Prostate gland (tissue), 2 donors: ENCODE results near the gene CTBP2. TPM values are rescaled to one million over a fixed set of nuclear protein-coding genes. Genes with fewer than 3 reads are reported as not detected.

Experiments
- DNase-seq: peaks from one replicate; pipeline ENCODE4 v3.0.0-alpha.2; 2019; ENCODE audit warnings: low spot score
- H3K27ac ChIP-seq, 2 donors: fragments of 200-600 bp; sonication (generic); 2 replicates each; pipeline ENCODE4 v1.5.1; 2017 to 2019
- H3K27me3 ChIP-seq: fragments of 200-600 bp; sonication (generic); replicated peaks from 2 replicates; pipeline ENCODE4 v1.5.1; 2019; ENCODE audit not compliant: insufficient read depth
- H3K36me3 ChIP-seq, 2 donors: fragments of 200-600 bp; sonication (generic); 1 replicate in 1 of 2; 2 replicates in 1 of 2; pipeline versions ENCODE4 v1.5.1 to v1.8.1; 2017 to 2019
- H3K4me1 ChIP-seq: fragments of 200-600 bp; sonication (generic); replicated peaks from 2 replicates; pipeline ENCODE4 v1.5.1; 2019
- H3K4me3 ChIP-seq, 2 donors: fragments of 200-600 bp; sonication (generic); 2 replicates each; pipeline ENCODE4 v1.5.1; 2017 to 2019
- H3K9me3 ChIP-seq: fragments of 200-600 bp; sonication (generic); 2 replicates; pipeline ENCODE4 v1.5.1; 2017
- CTCF ChIP-seq, 4 experiments: fragments of 200-600 bp in 2 of 4; fragments of 450-650 bp in 2 of 4; sonication (generic) in 2 of 4; IDR thresholded peaks; 1 replicate in 3 of 4; 2 replicates in 1 of 4; pipeline ENCODE4 v1.5.1; 2016 to 2019; ENCODE audit warnings: antibody characterized with exemption in 4 of 4, mild to moderate bottlenecking in 2 of 4, moderate library complexity in 2 of 4
- POLR2A ChIP-seq: fragments of 450-650 bp; IDR thresholded peaks from one replicate; pipeline ENCODE4 v1.6.1; 2016; ENCODE audit warnings: antibody characterized with exemption, mild to moderate bottlenecking
- POLR2AphosphoS5 ChIP-seq: sonication (generic); formaldehyde crosslinking; IDR thresholded peaks from one replicate; pipeline ENCODE4 v1.6.1; 2017; ENCODE audit warnings: antibody characterized with exemption
- WGBS: methylation state at CpG from one replicate; pipeline ENCODE4 v1.1.5; 2018; 5-methylcytosine and 5-hydroxymethylcytosine counted together
- intact Hi-C: fragments of 100-400 bp; cut with DNase I; formaldehyde crosslinking; loops from one replicate; pipeline ENCODE4 v1.14.2; 2022
- total RNA-seq, 2 donors: library from RNA; depleted of rRNA; stranded (reverse); fragments of >200 nt; gene quantifications; one replicate each; pipeline ENCODE4 v1.1.0, GENCODE V29; 2016

The CTBP2 gene
- total RNA-seq, 2 donors from 2014 or later = 70.2 to 89.7 TPM

- 90% methylated on average over 15 of the region's 17 CpGs for WGBS
These were observed 67.8 kb downstream of the CTBP2 start for GRCh38 chr10:125092564-125093031.

GRCh38 chr10:125091891-125092290 is 68.5 kb downstream of the CTBP2 start:
- no peak for TF ChIP-seq CTCF (IDR thresholded peaks at IDR 0.05)
- no peak for TF ChIP-seq POLR2A
- TF ChIP-seq POLR2AphosphoS5 = no peak
- no peaks in the 10 kb centered on the region for H3K4me1 ChIP-seq

More at GRCh38 chr10:125092564-125093031, 67.8 kb downstream of the CTBP2 start:
- no peaks in the 10 kb centered on the region for H3K36me3 ChIP-seq
- H3K27me3 ChIP-seq = no peaks in the 10 kb centered on the region
- H3K4me3 ChIP-seq = no peak overlapping the region
- H3K9me3 ChIP-seq = no peaks in the 10 kb centered on the region
- peak overlapping the region in 1 of 2 donors; percentile 6 for H3K27ac ChIP-seq
- TF ChIP-seq CTCF (IDR thresholded peaks at IDR 0.05) (no peak), POLR2A (no peak), POLR2AphosphoS5 (no peak)
- intact Hi-C loops = no loop called here
- no peaks in the 10 kb centered on the region for H3K4me1 ChIP-seq
- DNase-seq = no peak

GRCh38 chr10:125089469-125089868 is 70.9 kb downstream of the CTBP2 start:
- Histone ChIP-seq H3K4me3 (no peak overlapping the region), H3K27me3 (no peaks in the 10 kb centered on the region), H3K36me3 (no peaks in the 10 kb centered on the region), H3K9me3 (no peaks in the 10 kb centered on the region), H3K4me1 (peaks cover 7% of the 10 kb centered on the region), H3K27ac (no peak overlapping the region)
- no peak for TF ChIP-seq CTCF (IDR thresholded peaks at IDR 0.05)
- 62% methylated on average over 2 of the region's 2 CpGs for WGBS
- no peak for DNase-seq
- intact Hi-C loops = loop anchor here (5.0 kb wide), 1 partner anchor 38 kb away; no protein-coding TSS in a partner anchor

More at GRCh38 chr10:125091891-125092290, 68.5 kb downstream of the CTBP2 start:
- Histone ChIP-seq H3K36me3 (no peaks in the 10 kb centered on the region), H3K27me3 (no peaks in the 10 kb centered on the region), H3K27ac (no peak overlapping the region), H3K9me3 (no peaks in the 10 kb centered on the region), H3K4me3 (no peak overlapping the region)
- intact Hi-C loops = no loop called here
- no peak for DNase-seq

DNA sequence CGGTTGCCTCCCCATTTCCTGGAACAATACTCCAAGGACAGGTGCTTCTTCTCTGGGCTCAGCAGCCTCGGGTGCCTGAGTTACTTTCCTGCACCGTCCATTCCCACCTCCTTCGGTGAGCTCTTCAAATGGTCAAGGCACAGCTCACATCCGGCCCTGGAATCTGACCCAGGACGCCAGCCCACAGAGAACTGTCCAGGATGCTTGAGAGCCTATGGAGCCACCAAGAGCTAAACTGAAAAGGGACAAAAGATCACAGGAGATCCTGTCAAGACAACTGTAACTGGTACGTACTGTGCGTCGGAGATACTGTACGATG is 72.5 kb downstream of the CTBP2 start:
- H3K27ac ChIP-seq = no peak overlapping the region
- TF ChIP-seq CTCF (IDR thresholded peaks at IDR 0.05) = no peak
- peaks cover 7% of the 10 kb centered on the region for H3K4me1 ChIP-seq
- no peaks in the 10 kb centered on the region for H3K27me3 ChIP-seq
- WGBS = 62% methylated on average over 10 of the region's 10 CpGs
- no peaks in the 10 kb centered on the region for H3K9me3 ChIP-seq
- DNase-seq = no peak
- no peaks in the 10 kb centered on the region for H3K36me3 ChIP-seq
- no peak overlapping the region for H3K4me3 ChIP-seq
- intact Hi-C loops = loop anchor here (5.0 kb wide), 1 partner anchor 39 kb away; no protein-coding TSS in a partner anchor

DNA sequence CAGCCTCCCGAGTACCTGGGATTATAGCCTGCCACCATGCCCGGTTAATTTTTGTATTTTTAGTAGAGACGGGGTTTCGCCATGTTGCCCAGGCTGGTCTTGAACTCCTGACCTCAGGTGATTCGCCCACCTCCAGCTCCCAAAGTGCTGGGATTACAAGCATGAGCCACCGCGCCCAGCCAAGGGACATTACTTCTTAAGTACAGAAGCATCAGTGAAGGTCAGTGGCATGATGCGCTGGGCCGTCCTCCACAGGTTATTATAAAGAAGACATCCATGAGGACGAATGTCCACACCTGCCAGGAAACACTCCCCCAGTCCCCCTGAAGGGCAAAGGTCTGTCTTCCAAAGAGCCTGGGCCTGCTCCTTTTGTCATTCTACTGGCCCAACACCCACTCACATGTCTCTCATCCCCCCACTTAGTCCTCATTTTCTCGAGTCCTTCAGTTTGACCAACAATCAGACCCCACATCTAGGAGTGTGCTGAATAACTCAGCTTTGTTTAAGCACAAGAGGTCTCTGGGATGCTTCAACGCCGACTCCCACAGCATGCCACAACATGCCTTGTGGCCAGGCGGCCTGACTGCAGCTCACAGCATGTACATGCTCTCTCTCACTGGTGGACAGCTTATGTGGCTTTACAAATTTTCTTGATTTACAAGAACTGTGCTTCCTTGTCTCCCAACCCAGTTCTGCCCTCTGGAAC is 73.0 kb downstream of the CTBP2 start:
- no peaks in the 10 kb centered on the region for H3K27me3 ChIP-seq
- intact Hi-C loops = loop anchor here (5.0 kb wide), 1 partner anchor 40 kb away; no protein-coding TSS in a partner anchor
- peaks cover 7% of the 10 kb centered on the region for H3K4me1 ChIP-seq
- H3K36me3 ChIP-seq = no peaks in the 10 kb centered on the region
- no peak for DNase-seq
- 73% methylated on average over 14 of the region's 14 CpGs for WGBS
- H3K27ac ChIP-seq = no peak overlapping the region
- no peak overlapping the region for H3K4me3 ChIP-seq
- H3K9me3 ChIP-seq = no peaks in the 10 kb centered on the region
- no peak for TF ChIP-seq CTCF (IDR thresholded peaks at IDR 0.05)
- TF ChIP-seq POLR2A = no peak
- TF ChIP-seq POLR2AphosphoS5 = no peak
